ENCODE results near the gene MTFR1L. TPM values are rescaled to one million over a fixed set of nuclear protein-coding genes. Genes with fewer than 3 reads are reported as not detected.

The MTFR1L gene
- total RNA-seq, 1 experiment from 2014 or later, result 28.9 TPM

DNA sequence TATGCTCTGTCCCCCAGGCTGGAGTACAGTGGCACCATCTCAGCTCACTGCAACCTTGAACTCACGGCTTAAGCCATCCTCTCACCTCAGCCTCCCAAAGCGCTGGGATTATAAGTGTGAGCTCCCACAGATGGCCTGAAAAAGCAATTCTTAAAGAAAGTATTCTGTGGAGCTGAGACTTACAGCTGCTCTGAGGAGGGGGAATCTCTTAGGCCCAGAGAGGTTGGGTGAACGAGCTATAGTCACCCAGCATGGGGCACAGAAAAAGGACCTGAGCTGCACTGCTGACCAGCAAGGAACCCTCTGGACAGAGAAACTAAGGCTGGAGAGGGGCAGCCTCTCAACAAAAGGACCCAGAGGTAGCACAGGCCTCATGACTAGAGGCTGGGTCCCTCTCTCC lies 54.5 kb downstream of the MTFR1L start:
- DNase-seq (ENCODE audit: low spot score), result no peak
- ChIA-PET POLR2A (interaction anchor here (0.5 to 2.5 kb wide), 3 partner anchors 12 to 598 kb away, joined by 3 to 16 read pairs (median 5); partner anchors contain the start of gene HMGN2), CTCF (interaction anchor here (0.6 to 4.1 kb wide), 10 partner anchors 10 to 412 kb away, joined by 3 to 55 read pairs (median 6); partner anchors contain the start of genes CEP85 and PAFAH2)
- Mint-ChIP-seq H3K4me1 (peaks cover 24% of the 10 kb centered on the region), H3K9me3 (no peaks in the 10 kb centered on the region), H3K27me3 (ENCODE audit: low read depth) (peaks cover 19% of the 10 kb centered on the region), H3K27ac (no peak overlapping the region), H3K36me3 (no peaks in the 10 kb centered on the region), H3K4me3 (peak overlapping the region; percentile 77; the same call in 1 of the 2 replicates)
- no peak for ATAC-seq
- TF ChIP-seq ZNF138 (CRISPR knock-in tag; conservative IDR thresholded peaks at IDR 0.05) (no peak), TEAD4 (CRISPR knock-in tag; IDR thresholded peaks at IDR 0.05) (no peak), ZNF396 (CRISPR knock-in tag; IDR thresholded peaks at IDR 0.05; ENCODE audit: borderline replicate concordance) (no peak), PRRX2 (CRISPR knock-in tag; IDR thresholded peaks at IDR 0.05) (no peak), GABPB1 (CRISPR knock-in tag; IDR thresholded peaks at IDR 0.05) (no peak), EMX1 (CRISPR knock-in tag; IDR thresholded peaks at IDR 0.05) (no peak), MAX (CRISPR knock-in tag; IDR thresholded peaks at IDR 0.05) (no peak), TP53 (CRISPR knock-in tag; IDR thresholded peaks at IDR 0.05) (no peak), FOXJ3 (CRISPR knock-in tag; IDR thresholded peaks at IDR 0.05; ENCODE audit: borderline replicate concordance) (no peak), PRDM15 (CRISPR knock-in tag; IDR thresholded peaks at IDR 0.05) (no peak), SMAD3 (CRISPR knock-in tag; IDR thresholded peaks at IDR 0.05; ENCODE audit: borderline replicate concordance) (no peak), RELA (CRISPR knock-in tag; IDR thresholded peaks at IDR 0.05; ENCODE audit: borderline replicate concordance) (no peak), E2F4 (CRISPR knock-in tag; IDR thresholded peaks at IDR 0.05; ENCODE audit: borderline replicate concordance, low read depth) (no peak)
- TF ChIP-seq, protein P1, sequence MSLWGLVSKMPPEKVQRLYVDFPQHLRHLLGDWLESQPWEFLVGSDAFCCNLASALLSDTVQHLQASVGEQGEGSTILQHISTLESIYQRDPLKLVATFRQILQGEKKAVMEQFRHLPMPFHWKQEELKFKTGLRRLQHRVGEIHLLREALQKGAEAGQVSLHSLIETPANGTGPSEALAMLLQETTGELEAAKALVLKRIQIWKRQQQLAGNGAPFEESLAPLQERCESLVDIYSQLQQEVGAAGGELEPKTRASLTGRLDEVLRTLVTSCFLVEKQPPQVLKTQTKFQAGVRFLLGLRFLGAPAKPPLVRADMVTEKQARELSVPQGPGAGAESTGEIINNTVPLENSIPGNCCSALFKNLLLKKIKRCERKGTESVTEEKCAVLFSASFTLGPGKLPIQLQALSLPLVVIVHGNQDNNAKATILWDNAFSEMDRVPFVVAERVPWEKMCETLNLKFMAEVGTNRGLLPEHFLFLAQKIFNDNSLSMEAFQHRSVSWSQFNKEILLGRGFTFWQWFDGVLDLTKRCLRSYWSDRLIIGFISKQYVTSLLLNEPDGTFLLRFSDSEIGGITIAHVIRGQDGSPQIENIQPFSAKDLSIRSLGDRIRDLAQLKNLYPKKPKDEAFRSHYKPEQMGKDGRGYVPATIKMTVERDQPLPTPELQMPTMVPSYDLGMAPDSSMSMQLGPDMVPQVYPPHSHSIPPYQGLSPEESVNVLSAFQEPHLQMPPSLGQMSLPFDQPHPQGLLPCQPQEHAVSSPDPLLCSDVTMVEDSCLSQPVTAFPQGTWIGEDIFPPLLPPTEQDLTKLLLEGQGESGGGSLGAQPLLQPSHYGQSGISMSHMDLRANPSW (CRISPR knock-in tag; conservative IDR thresholded peaks at IDR 0.05; ENCODE audit: low read depth), result no peak
- TF ChIP-seq, protein P2, sequence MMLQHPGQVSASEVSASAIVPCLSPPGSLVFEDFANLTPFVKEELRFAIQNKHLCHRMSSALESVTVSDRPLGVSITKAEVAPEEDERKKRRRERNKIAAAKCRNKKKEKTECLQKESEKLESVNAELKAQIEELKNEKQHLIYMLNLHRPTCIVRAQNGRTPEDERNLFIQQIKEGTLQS (CRISPR knock-in tag; conservative IDR thresholded peaks at IDR 0.05), result no peak
- TF ChIP-seq, protein P3, sequence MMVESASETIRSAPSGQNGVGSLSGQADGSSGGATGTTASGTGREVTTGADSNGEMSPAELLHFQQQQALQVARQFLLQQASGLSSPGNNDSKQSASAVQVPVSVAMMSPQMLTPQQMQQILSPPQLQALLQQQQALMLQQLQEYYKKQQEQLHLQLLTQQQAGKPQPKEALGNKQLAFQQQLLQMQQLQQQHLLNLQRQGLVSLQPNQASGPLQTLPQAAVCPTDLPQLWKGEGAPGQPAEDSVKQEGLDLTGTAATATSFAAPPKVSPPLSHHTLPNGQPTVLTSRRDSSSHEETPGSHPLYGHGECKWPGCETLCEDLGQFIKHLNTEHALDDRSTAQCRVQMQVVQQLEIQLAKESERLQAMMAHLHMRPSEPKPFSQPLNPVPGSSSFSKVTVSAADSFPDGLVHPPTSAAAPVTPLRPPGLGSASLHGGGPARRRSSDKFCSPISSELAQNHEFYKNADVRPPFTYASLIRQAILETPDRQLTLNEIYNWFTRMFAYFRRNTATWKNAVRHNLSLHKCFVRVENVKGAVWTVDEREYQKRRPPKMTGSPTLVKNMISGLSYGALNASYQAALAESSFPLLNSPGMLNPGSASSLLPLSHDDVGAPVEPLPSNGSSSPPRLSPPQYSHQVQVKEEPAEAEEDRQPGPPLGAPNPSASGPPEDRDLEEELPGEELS (CRISPR knock-in tag; IDR thresholded peaks at IDR 0.05), result no peak
